ENCODE measurements around the gene MGAT2. TPM values are rescaled to one million over a fixed set of nuclear protein-coding genes. Genes with fewer than 3 reads are reported as not detected.

The MGAT2 gene
- 46.4 to 52.5 TPM (median 49.6 TPM) in 5 replicates for total RNA-seq (2022; extraction: Qiagen RNA extraction)

GRCh38 chr14:49620182-49621113 is at the start of gene MGAT2, which contains the start of gene RPL36AL:
MGAT2 (plus strand) TSS chr14:49620799; CDS start chr14:49621269, 470 bp downstream.
RPL36AL (minus strand) TSS chr14:49620626; CDS start chr14:49619104, 1,522 bp downstream.

DNA sequence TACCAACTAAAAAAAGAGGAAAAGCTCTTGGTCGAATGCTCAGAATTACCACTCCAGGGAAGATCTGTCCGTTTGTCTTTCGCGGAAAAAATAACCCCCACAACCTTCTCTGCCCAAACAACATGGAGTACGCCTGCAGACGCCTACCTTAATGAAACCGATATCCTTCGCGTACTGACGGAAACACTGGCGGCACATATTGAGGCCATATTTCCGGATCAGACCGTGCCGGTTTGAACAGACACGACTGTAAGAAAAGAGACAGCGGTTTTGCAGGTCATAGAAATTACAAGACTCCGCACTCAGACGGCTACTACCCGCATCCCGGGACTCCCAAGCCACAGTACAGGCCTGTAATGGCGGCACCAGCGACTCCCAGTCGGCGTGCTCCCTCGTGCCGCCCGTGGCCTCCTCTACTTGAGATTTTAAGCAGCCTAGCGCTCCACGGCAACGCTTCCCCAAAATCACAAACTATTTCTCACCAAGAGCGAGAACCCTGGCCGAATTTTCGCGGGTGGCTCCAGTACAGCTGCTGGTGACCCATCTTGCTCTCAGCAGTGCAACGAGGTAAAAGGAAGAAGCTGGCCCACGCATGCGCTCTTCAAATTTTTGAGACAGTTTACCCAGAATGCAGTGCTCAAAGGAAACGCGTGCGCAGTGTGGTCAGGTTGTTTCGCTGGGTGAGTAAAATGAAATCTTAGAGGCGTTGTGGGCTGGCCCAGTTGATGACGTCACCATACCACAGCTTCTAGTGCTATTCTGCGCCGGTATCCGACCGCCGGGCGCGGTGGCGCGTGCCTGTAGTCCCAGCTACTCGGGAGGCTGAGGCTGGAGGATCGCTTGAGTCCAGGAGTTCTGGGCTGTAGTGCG is 34.6 kb upstream of the MGAT2 start, which contains the start of gene RPS29:
TSS of gene RPS29 (minus strand) at position 578 of the 870 bp plus-strand sequence. CDS start at position 544, 34 bp downstream.

GRCh38 chr14:49598485-49599300 is 21.9 kb upstream of the MGAT2 start, which contains the start of gene LRR1:
LRR1 (plus strand) TSS chr14:49598940; CDS start chr14:49599021, 81 bp downstream.

GRCh38 chr14:49634547-49635334 is 14.1 kb downstream of the MGAT2 start, which contains the start of gene DNAAF2:
DNAAF2 (minus strand) TSS chr14:49635244; CDS start chr14:49635149, 95 bp downstream.

Other genes starting within 250 kb of the MGAT2 start
- 4,010 to 5,038 TPM (median 4,429 TPM) in 5 replicates for gene RPS29, start 34.4 kb upstream of the MGAT2 start, total RNA-seq (2022; extraction: Qiagen RNA extraction)
- 45.4 to 49.8 TPM (median 47.0 TPM) in 5 replicates for gene LRR1, start 21.9 kb upstream of the MGAT2 start, total RNA-seq (2022; extraction: Qiagen RNA extraction)
- 416 to 456 TPM (median 441 TPM) in 5 replicates for gene RPL36AL, start 173 bp upstream of the MGAT2 start, total RNA-seq (2022; extraction: Qiagen RNA extraction)
- gene DNAAF2, start 14.4 kb downstream of the MGAT2 start, total RNA-seq (2022; extraction: Qiagen RNA extraction), result 11.3 to 12.6 TPM (median 11.8 TPM) in 5 replicates
- gene POLE2, start 67.4 kb downstream of the MGAT2 start, total RNA-seq (2022; extraction: Qiagen RNA extraction), result 10.2 to 16.0 TPM (median 12.4 TPM) in 5 replicates
- gene KLHDC1, start 72.3 kb downstream of the MGAT2 start, total RNA-seq (2022; extraction: Qiagen RNA extraction), result 0.24 to 0.51 TPM (median 0.36 TPM) in 5 replicates
- 27.9 to 35.6 TPM (median 34.4 TPM) in 5 replicates for gene KLHDC2, start 147.4 kb downstream of the MGAT2 start, total RNA-seq (2022; extraction: Qiagen RNA extraction)
- gene NEMF, start 232.0 kb downstream of the MGAT2 start, total RNA-seq (2022; extraction: Qiagen RNA extraction), result 23.7 to 44.8 TPM (median 31.4 TPM) in 5 replicates

Data from A549 treated with Hydrocortisone at 1 μM for 4 hours (cell line).